ENCODE measurements around the gene IGF1R. TPM values are rescaled to one million over a fixed set of nuclear protein-coding genes. Genes with fewer than 3 reads are reported as not detected.
A peak's percentile ranks its signal among the peaks of the same experiment; 100 is the strongest.

IGF1R gene
- total and polyA plus RNA-seq, 2 of the 13 experiments (the other 11 are each of a cell fraction or from before 2014, with no cell fraction given): 15.9 to 18.4 TPM

- Histone ChIP-seq H3K36me3 (replicated peaks in 1 of 2; ENCODE audit: control insufficient read depth in 1 of 2, insufficient read depth in 2 of 2, low read length in 2 of 2) (no peaks in the 10 kb centered on the region), H3K27me3 (ENCODE audit: control insufficient read depth in 1 of 2, insufficient read depth in 2 of 2, low read length in 2 of 2) (peaks cover 0 to 3% of the 10 kb centered on the region in 2 experiments; a peak in 1 of 5 replicates), H3K4me1 (ENCODE audit: insufficient read depth, low read length) (peaks cover 26% of the 10 kb centered on the region), H3K79me2 (ENCODE audit: insufficient read depth, low read length) (no peaks in the 10 kb centered on the region), H2AFZ (ENCODE audit: low read length) (no peak overlapping the region), H4K20me1 (ENCODE audit: insufficient read depth, low read length) (no peaks in the 10 kb centered on the region), H3K4me2 (ENCODE audit: low read depth, low read length) (no peak overlapping the region), H3K27ac (ENCODE audit: extremely low read length, insufficient read depth, low read length) (no peak overlapping the region), H3K9ac (ENCODE audit: insufficient read depth, low read depth, low read length) (no peak overlapping the region), H3K4me3 (replicated peaks in 1 of 3; ENCODE audit: insufficient read depth in 1 of 3, low read depth in 2 of 3, low read length in 3 of 3) (no peak overlapping the region), H3K9me3 (ENCODE audit: low read length) (no peaks in the 10 kb centered on the region)
- intact Hi-C loops (cut with micrococcal nuclease; ENCODE audit: unreplicated experiment): no loop called here
- DNase-seq (ENCODE audit: low spot score) (no peak), ATAC-seq (no peak), FAIRE-seq (no peak)
- no TSS peak for BruUV-seq (replicated peaks)
- no peak for TF ChIP-seq ZNF850 (CRISPR knock-in tag; conservative IDR thresholded peaks at IDR 0.05)
- no peak for TF ChIP-seq TGIF2 (CRISPR knock-in tag; IDR thresholded peaks at IDR 0.05)
- no peak for TF ChIP-seq SRF (IDR thresholded peaks at IDR 0.05; ENCODE audit: low read depth, low read length)
- no peak for TF ChIP-seq CREB3 (CRISPR knock-in tag; IDR thresholded peaks at IDR 0.05)
- POLR2A ChIA-PET: no interaction called here
- WGBS (ENCODE audit: low lambda C conversion rate): 60% methylated on average over 6 of the region's 6 CpGs
- CTCF ChIA-PET (ENCODE audit: low intra/inter-chr PET ratio, low total read pairs): no interaction called here
- in situ Hi-C loops (cut with HindIII; ENCODE audit: extremely low pct_ligation_motif_present, low pct_unique_long_range_greater_than_20kb): no loop called here
Observed at GRCh38 chr15:98614681-98615080, 33.7 kb upstream of the IGF1R start.

- Histone ChIP-seq H3K4me2 (ENCODE audit: low read depth, low read length) (peak overlapping the region; percentile 5; the same call in 1 of the 2 replicates), H4K20me1 (ENCODE audit: insufficient read depth, low read length) (no peaks in the 10 kb centered on the region), H3K4me1 (ENCODE audit: insufficient read depth, low read length) (peaks cover 26% of the 10 kb centered on the region), H3K9ac (ENCODE audit: insufficient read depth, low read depth, low read length) (no peak overlapping the region), H3K27me3 (ENCODE audit: control insufficient read depth in 1 of 2, insufficient read depth in 2 of 2, low read length in 2 of 2) (peaks cover 0 to 11% of the 10 kb centered on the region in 2 experiments; a peak in 3 of 5 replicates), H3K9me3 (ENCODE audit: low read length) (no peaks in the 10 kb centered on the region), H3K79me2 (ENCODE audit: insufficient read depth, low read length) (no peaks in the 10 kb centered on the region), H3K27ac (ENCODE audit: extremely low read length, insufficient read depth, low read length) (no peak overlapping the region), H3K36me3 (replicated peaks in 1 of 2; ENCODE audit: control insufficient read depth in 1 of 2, insufficient read depth in 2 of 2, low read length in 2 of 2) (no peaks in the 10 kb centered on the region), H3K4me3 (replicated peaks in 1 of 3; ENCODE audit: insufficient read depth in 1 of 3, low read depth in 2 of 3, low read length in 3 of 3) (no peak overlapping the region), H2AFZ (ENCODE audit: low read length) (no peak overlapping the region)
- POLR2A ChIA-PET: no interaction called here
- FAIRE-seq: no peak
- no TSS peak for BruUV-seq (replicated peaks)
- in situ Hi-C loops (cut with HindIII; ENCODE audit: extremely low pct_ligation_motif_present, low pct_unique_long_range_greater_than_20kb) (no loop called here), intact Hi-C loops (cut with micrococcal nuclease; ENCODE audit: unreplicated experiment) (no loop called here)
- DNase-seq (ENCODE audit: low spot score): peak; percentile 5
- 33% methylated on average over 8 of the region's 10 CpGs for whole genome bisulfite sequencing (ENCODE audit: low lambda C conversion rate)
- ATAC-seq: peak; percentile 66
- CTCF ChIA-PET (ENCODE audit: low intra/inter-chr PET ratio, low total read pairs): no interaction called here
- TF ChIP-seq PAXIP1 (CRISPR knock-in tag; conservative IDR thresholded peaks at IDR 0.05) (0 out of 2 replicates have a peak, but pooled peaks have one; percentile 29), ETV5 (CRISPR knock-in tag; IDR thresholded peaks at IDR 0.05; ENCODE audit: borderline replicate concordance) (peak; percentile 20; the same call in 1 of the 2 replicates), HNF4A (CRISPR knock-in tag; IDR thresholded peaks at IDR 0.05) (peak; percentile 74), ZNF687 (CRISPR knock-in tag; IDR thresholded peaks at IDR 0.05) (0 out of 2 replicates have a peak, but pooled peaks have one; percentile 11), HOXA7 (CRISPR knock-in tag; IDR thresholded peaks at IDR 0.05) (no peak), SALL1 (CRISPR knock-in tag; IDR thresholded peaks at IDR 0.05) (peak; percentile 47; the same call in 1 of the 2 replicates)
Observed at GRCh38 chr15:98616397-98616796, 31.9 kb upstream of the IGF1R start.
